ENCODE results near the gene TBL1XR1. TPM values are rescaled to one million over a fixed set of nuclear protein-coding genes. Genes with fewer than 3 reads are reported as not detected.

The TBL1XR1 gene
- total and polyA plus RNA-seq, 2 of the 13 experiments (the other 11 are each of a cell fraction or from before 2014, with no cell fraction given): 57.7 to 62.5 TPM

DNA sequence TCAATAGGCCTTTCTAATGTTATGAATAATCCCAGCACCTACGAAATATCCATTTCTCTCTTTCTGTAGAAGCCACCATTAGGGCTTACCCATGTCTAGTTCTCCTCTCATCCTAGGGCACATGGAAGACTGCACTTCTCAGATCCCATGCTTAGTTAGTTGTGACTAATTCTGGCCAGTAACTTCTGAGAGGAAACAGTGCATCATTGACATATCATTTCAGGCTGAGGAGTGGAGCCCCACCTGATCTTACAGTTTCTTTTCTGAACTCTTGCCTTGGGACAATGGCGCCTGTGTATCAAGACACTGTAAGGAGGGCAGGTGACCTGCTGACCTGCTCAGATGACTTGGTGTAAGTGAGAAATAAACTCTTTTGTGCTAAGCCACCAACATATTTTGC, 39.4 kb upstream of the TBL1XR1 start:
- 81% methylated on average over 2 of the region's 2 CpGs for WGBS (ENCODE audit: low lambda C conversion rate)
- DNase-seq (ENCODE audit: low spot score) (no peak), ATAC-seq (no peak), FAIRE-seq (no peak)
- H3K9ac ChIP-seq (ENCODE audit: insufficient read depth, low read depth, low read length): no peak overlapping the region
- no peaks in the 10 kb centered on the region for H3K27me3 ChIP-seq (ENCODE audit: control insufficient read depth in 1 of 2, insufficient read depth in 2 of 2, low read length in 2 of 2)
- BruUV-seq (replicated peaks): no TSS peak
- TF ChIP-seq, protein P1, sequence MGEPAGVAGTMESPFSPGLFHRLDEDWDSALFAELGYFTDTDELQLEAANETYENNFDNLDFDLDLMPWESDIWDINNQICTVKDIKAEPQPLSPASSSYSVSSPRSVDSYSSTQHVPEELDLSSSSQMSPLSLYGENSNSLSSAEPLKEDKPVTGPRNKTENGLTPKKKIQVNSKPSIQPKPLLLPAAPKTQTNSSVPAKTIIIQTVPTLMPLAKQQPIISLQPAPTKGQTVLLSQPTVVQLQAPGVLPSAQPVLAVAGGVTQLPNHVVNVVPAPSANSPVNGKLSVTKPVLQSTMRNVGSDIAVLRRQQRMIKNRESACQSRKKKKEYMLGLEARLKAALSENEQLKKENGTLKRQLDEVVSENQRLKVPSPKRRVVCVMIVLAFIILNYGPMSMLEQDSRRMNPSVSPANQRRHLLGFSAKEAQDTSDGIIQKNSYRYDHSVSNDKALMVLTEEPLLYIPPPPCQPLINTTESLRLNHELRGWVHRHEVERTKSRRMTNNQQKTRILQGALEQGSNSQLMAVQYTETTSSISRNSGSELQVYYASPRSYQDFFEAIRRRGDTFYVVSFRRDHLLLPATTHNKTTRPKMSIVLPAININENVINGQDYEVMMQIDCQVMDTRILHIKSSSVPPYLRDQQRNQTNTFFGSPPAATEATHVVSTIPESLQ (CRISPR knock-in tag; conservative IDR thresholded peaks at IDR 0.05): no peak
- no peak for TF ChIP-seq ZSCAN30 (CRISPR knock-in tag; IDR thresholded peaks at IDR 0.05)
- TF ChIP-seq ZIK1 (CRISPR knock-in tag; IDR thresholded peaks at IDR 0.05; ENCODE audit: borderline replicate concordance, low read depth): no peak
- TF ChIP-seq ZFP41 (CRISPR knock-in tag; IDR thresholded peaks at IDR 0.05; ENCODE audit: borderline replicate concordance): no peak
- TF ChIP-seq SMAD3 (CRISPR knock-in tag; IDR thresholded peaks at IDR 0.05): no peak
- no peak for TF ChIP-seq NFE2L1 (CRISPR knock-in tag; IDR thresholded peaks at IDR 0.05; ENCODE audit: borderline replicate concordance)
- TF ChIP-seq ZNF562 (CRISPR knock-in tag; IDR thresholded peaks at IDR 0.05; ENCODE audit: borderline replicate concordance): no peak
- TF ChIP-seq, protein P2, sequence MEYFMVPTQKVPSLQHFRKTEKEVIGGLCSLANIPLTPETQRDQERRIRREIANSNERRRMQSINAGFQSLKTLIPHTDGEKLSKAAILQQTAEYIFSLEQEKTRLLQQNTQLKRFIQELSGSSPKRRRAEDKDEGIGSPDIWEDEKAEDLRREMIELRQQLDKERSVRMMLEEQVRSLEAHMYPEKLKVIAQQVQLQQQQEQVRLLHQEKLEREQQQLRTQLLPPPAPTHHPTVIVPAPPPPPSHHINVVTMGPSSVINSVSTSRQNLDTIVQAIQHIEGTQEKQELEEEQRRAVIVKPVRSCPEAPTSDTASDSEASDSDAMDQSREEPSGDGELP (IDR thresholded peaks at IDR 0.05; ENCODE audit: borderline replicate concordance, low read depth): no peak
- no peak for TF ChIP-seq ZNF703 (CRISPR knock-in tag; IDR thresholded peaks at IDR 0.05; ENCODE audit: borderline replicate concordance)
- no peak overlapping the region for H2AFZ ChIP-seq (ENCODE audit: low read length)
- no peak overlapping the region for H3K4me3 ChIP-seq (replicated peaks in 1 of 3; ENCODE audit: insufficient read depth in 1 of 3, low read depth in 2 of 3, low read length in 3 of 3)
- intact Hi-C loops (cut with micrococcal nuclease; ENCODE audit: unreplicated experiment) (no loop called here), in situ Hi-C loops (cut with HindIII; ENCODE audit: extremely low pct_ligation_motif_present, low pct_unique_long_range_greater_than_20kb) (no loop called here)
- ChIA-PET POLR2A (no interaction called here), CTCF (ENCODE audit: low intra/inter-chr PET ratio, low total read pairs) (no interaction called here)
- no peaks in the 10 kb centered on the region for H4K20me1 ChIP-seq (ENCODE audit: insufficient read depth, low read length)
- H3K36me3 ChIP-seq (replicated peaks in 1 of 2; ENCODE audit: control insufficient read depth in 1 of 2, insufficient read depth in 2 of 2, low read length in 2 of 2): no peaks in the 10 kb centered on the region
- H3K4me2 ChIP-seq (ENCODE audit: low read depth, low read length): no peak overlapping the region
- no peak overlapping the region for H3K27ac ChIP-seq (ENCODE audit: extremely low read length, insufficient read depth, low read length)
- H3K4me1 ChIP-seq (ENCODE audit: insufficient read depth, low read length): no peaks in the 10 kb centered on the region
- no peaks in the 10 kb centered on the region for H3K9me3 ChIP-seq (ENCODE audit: low read length)
- H3K79me2 ChIP-seq (ENCODE audit: insufficient read depth, low read length): no peaks in the 10 kb centered on the region
